Aorta (tissue), 5 donors: ENCODE measurements around the gene GTSF1L. TPM values are rescaled to one million over a fixed set of nuclear protein-coding genes. Genes with fewer than 3 reads are reported as not detected.
A peak's percentile ranks its signal among the peaks of the same experiment; 100 is the strongest.
"Not testable (repeated sequence)": the region's sequence is repeated elsewhere in the genome, so short reads cannot be mapped to it uniquely, and the experiment has no call there.

Experiments
- ATAC-seq: fragments of 200-7000 bp; cut with Tn5 transposase; one replicate; pipeline ENCODE4 v1.9.1; 2022; ENCODE audit warnings: moderate library complexity; ENCODE audit not compliant: low FRiP score
- DNase-seq, 2 donors: peaks; one replicate each; pipeline ENCODE4 v3.0.0-alpha.2; 2020
- H3K27ac ChIP-seq, 2 donors: one replicate each; pipeline ENCODE4 v1.5.1; 2013; ENCODE audit warnings: low read length in 2 of 2, mild to moderate bottlenecking in 2 of 2, moderate library complexity in 2 of 2, control low read depth in 1 of 2, inconsistent platforms in 1 of 2, low read depth in 1 of 2
- H3K27me3 ChIP-seq, 2 donors: one replicate each; pipeline ENCODE4 v1.6.1; 2013; ENCODE audit warnings: control low read depth in 1 of 2, low read length in 1 of 2, mild to moderate bottlenecking in 1 of 2, moderate library complexity in 1 of 2; ENCODE audit not compliant: insufficient read depth in 2 of 2, control insufficient read depth in 1 of 2
- H3K36me3 ChIP-seq, 2 donors: one replicate each; pipeline ENCODE4 v1.6.1; 2013; ENCODE audit warnings: control low read depth in 1 of 2, low read length in 1 of 2, mild to moderate bottlenecking in 1 of 2; ENCODE audit not compliant: insufficient read depth in 2 of 2, control insufficient read depth in 1 of 2
- H3K4me1 ChIP-seq, 2 donors: one replicate each; pipeline ENCODE4 v1.6.1; 2013; ENCODE audit warnings: low read length in 2 of 2, control low read depth in 1 of 2, mild to moderate bottlenecking in 1 of 2, moderate library complexity in 1 of 2; ENCODE audit not compliant: insufficient read depth in 2 of 2, control insufficient read depth in 1 of 2
- H3K4me3 ChIP-seq, 2 donors: one replicate each; pipeline ENCODE4 v1.5.1; 2013; ENCODE audit warnings: low read length in 2 of 2, control low read depth in 1 of 2, mild to moderate bottlenecking in 1 of 2
- H3K9me3 ChIP-seq: one replicate; pipeline ENCODE4 v1.6.1; 2013; ENCODE audit warnings: mild to moderate bottlenecking, low read length; ENCODE audit not compliant: control insufficient read depth
- WGBS, 2 donors: extraction: QIAGEN DNeasy Blood & Tissue Kit; methylation state at CpG; one replicate each; pipeline ENCODE4 v1.1.7; 2013; 5-methylcytosine and 5-hydroxymethylcytosine counted together
- intact Hi-C, 2 donors: fragments of 100-400 bp; cut with DNase I; formaldehyde crosslinking; loops; one replicate each; pipeline versions ENCODE4 v1.14.2 to v1.15.0; 2022
- polyA plus RNA-seq, 2 donors: library from polyadenylated mRNA; stranded (reverse); fragments of 200-250 nt; gene quantifications; one replicate each; pipeline ENCODE4 v1.2.3, GENCODE V29; 2013
- total RNA-seq, 2 donors: library from RNA; stranded (reverse); fragmentation: NEBNext Ultra II Directional; extraction: Animal tissue kit (Norgen Biotek cat#: 25700); gene quantifications; one replicate each; pipeline ENCODE4 v1.2.1, GENCODE V29; 2021
- donor health status: healthy with polysubstance abuse.
- donor health status: Bipolar disorder and iron deficiency.
- donor health status: DM: no; HTN: no; CAD: no.
- donor health status: DM: no; HTN: no; CAD: no.
- donor health status: DM: yes; HTN: yes; CAD: no.

The GTSF1L gene
- total and polyA plus RNA-seq, 4 donors = not detected

DNA sequence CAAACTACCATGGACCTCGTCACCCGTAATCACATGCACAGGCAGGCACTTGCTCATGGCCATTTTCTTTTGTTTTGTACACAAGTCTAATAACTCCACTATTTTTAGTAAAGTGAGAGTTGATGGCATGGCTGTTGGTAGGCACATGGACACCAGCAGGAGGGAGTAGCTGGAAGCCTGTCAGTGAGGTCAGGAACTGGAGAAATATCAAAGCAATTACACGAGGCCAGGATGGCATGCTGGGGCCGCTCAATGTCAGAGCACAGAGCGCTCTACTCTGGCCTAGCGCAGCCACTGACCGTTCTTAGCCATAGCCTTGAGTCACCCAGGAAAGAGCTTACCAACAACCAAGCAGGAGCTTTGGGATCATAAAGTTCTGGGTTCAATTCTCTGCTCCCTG, 36.1 kb upstream of the GTSF1L start:
- Histone ChIP-seq H3K27me3 (no peaks in the 10 kb centered on the region), H3K4me1 (peaks cover 2 to 4% of the 10 kb centered on the region in 2 donors), H3K36me3 (no peaks in the 10 kb centered on the region), H3K4me3 (no peak overlapping the region), H3K27ac (no peak overlapping the region), H3K9me3 (no peaks in the 10 kb centered on the region)
- ATAC-seq = no peak
- 91% methylated on average over 7 of the region's 7 CpGs for WGBS, 2 donors
- intact Hi-C loops = no loop called here
- no peak for DNase-seq

DNA sequence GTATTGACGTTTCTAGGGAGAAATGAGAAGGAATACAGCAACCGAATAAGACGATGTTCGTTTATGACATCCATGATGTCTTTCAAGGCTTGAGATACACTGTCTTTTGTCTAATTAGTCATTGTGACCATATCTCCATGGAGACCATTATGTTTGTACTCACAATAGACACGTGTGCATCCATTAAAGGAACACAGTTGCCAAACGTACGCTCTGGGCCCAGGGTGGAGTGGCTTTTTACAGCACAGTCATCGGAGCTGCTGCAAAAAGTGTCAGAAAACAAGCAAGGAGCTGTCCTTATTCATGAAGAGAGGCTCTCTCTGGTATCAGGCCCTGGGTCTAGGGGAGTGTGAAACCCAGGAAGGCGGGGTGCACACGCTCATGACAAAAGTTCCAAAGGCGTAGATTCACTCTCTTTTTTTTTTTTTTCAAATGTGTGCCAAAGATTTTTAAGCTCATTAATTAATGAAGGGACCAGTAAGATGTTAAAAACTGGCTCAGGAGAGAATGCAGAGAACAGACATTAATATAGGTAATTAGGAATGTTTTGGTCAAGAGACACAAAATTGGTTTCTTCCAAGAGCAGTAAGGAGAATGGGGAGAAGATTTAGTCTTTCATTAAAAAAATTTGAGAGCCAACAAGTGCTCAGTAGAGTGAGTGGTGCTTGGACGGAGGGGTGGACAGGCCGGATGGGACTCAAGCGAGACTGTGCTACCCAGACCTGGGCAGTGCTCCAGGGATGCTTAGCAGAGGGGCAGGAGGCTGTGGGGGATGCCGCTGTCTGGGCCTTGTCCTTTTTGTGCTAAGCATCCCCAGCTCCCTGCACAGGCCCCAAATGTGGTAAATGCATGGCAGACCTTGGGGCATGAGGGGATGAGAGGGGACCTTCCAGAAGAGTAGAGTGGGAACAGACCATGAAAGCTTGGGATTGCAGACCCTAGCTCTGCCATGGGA, 34.9 kb upstream of the GTSF1L start:
- no peaks in the 10 kb centered on the region for H3K36me3 ChIP-seq
- H3K9me3 ChIP-seq = no peaks in the 10 kb centered on the region
- 88 to 89% methylated on average over 15 of the region's 15 CpGs for WGBS, 2 donors
- ATAC-seq (no peak), DNase-seq (no peak)
- intact Hi-C loops = no loop called here
- peaks cover 2 to 4% of the 10 kb centered on the region in 2 donors for H3K4me1 ChIP-seq
- no peaks in the 10 kb centered on the region for H3K27me3 ChIP-seq
- no peak overlapping the region for H3K4me3 ChIP-seq
- H3K27ac ChIP-seq = no peak overlapping the region

DNA sequence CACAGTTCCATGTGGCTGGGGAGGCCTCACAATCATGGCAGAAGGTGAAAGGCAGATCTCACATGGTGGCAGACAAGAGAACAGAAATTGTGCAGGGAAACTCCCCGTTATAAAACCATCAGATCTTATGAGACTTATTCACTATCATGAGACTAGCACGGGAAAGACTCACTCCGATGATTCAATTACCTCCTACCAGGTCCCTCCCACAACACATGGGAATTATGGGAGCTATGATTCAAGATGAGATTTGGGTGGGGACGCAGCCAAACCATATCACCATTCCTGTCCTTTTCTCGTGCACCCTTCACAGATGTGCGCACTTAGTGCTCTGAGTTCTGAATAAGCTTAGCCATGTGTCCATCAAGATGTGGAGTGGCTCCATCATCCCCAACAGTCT, 31.1 kb upstream of the GTSF1L start:
- 87 to 89% methylated on average over 6 of the region's 6 CpGs for WGBS, 2 donors
- not testable (repeated sequence) for H3K27me3 ChIP-seq, H3K36me3 ChIP-seq, H3K4me1 ChIP-seq, ATAC-seq, H3K4me3 ChIP-seq, DNase-seq, H3K27ac ChIP-seq, H3K9me3 ChIP-seq
- intact Hi-C loops = loop anchor here in 1 of 2 donors (10.0 kb wide), 1 partner anchor 447 kb away; no protein-coding TSS in a partner anchor

DNA sequence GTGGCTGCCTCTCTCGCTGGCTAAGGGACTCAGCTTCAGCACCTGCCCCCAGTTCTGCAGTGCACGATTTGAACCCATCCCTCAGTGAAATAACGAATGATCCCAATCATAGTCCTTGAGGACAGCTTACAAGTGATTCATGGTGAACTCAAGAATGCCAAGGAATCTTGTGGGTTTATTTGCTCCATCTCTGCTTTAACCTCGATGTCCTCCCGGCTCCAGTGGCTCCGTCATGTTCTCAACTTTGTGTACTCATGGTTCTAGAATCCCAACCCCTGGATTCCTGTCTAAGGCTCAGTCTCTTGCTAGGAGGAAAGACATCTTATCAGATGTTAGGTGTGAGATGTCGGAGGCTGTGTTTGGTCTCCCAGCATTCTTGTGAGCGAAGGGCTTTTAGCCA, 29.0 kb upstream of the GTSF1L start:
- Histone ChIP-seq H3K4me1 (no peaks in the 10 kb centered on the region), H3K27me3 (no peaks in the 10 kb centered on the region), H3K9me3 (no peaks in the 10 kb centered on the region), H3K27ac (no peak overlapping the region), H3K4me3 (no peak overlapping the region), H3K36me3 (no peaks in the 10 kb centered on the region)
- ATAC-seq (no peak), DNase-seq (no peak)
- WGBS, 2 donors = 87 to 90% methylated on average over 8 of the region's 8 CpGs
- intact Hi-C loops = loop anchor here in 1 of 2 donors (10.0 kb wide), 1 partner anchor 449 kb away; no protein-coding TSS in a partner anchor

DNA sequence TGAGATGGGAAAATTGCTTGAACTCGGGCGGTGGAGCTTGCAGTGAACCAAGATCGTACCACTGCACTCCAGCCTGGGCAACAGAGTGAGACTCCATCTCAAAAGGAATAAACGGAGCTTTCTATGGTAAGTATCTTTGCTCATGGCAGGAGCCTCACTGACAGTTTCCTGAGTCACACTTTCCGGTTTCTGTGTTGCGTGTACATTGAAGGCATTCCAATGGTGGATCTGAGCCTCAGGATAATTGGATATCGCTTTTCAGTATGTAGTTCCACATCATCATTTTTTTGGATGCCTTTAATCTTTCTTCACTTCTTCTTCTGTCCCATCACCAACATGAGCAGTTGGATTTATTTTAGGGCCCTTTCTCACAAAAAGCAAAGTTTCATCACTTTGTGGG, 28.6 kb upstream of the GTSF1L start:
- intact Hi-C loops = loop anchor here in 1 of 2 donors (10.0 kb wide), 1 partner anchor 449 kb away; no protein-coding TSS in a partner anchor
- 90 to 91% methylated on average over 7 of the region's 7 CpGs for WGBS, 2 donors
- no peak for ATAC-seq
- H3K27ac ChIP-seq = no peak overlapping the region
- H3K4me1 ChIP-seq = no peaks in the 10 kb centered on the region
- DNase-seq = no peak
- no peaks in the 10 kb centered on the region for H3K9me3 ChIP-seq
- H3K36me3 ChIP-seq = no peaks in the 10 kb centered on the region
- no peaks in the 10 kb centered on the region for H3K27me3 ChIP-seq
- H3K4me3 ChIP-seq = no peak overlapping the region

DNA sequence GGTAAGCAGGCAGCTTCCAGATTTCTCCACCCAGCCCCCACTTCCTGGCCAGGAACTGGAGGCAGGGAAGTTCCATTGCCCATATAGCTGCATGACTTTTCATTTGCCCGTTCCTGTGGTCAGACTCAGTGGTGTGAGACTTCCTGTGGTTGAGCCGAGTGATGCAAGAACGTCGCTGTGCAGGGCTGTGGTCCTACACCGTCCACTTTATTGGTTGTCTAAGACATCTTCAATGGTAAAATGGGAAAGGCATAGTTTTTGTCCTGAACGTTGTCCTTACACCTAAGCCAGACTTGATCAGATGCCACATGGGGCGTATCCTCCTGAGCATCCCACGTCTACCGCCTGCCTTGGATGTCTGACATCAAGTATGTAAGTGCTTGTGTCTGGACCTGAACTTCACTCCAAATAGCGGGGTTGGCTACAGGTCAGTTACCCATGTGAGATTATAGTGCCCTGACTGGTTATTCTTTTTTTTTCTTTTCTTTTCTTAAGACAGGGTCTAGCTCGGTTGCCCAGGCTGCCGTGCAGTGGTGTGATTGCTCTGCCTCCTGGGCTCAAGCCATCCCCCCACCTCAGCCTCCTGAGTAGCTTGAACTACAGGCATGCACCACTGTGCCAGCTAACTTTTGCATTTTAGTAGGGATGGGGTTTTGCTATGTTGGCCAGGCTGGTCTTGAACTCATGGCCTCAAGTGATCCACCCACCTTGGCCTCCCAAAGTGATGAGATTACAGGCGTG, 25.9 kb upstream of the GTSF1L start:
- DNase-seq (peak in 1 of 2 donors; percentile 71), ATAC-seq (no peak)
- intact Hi-C loops = loop anchor here in 1 of 2 donors (5.0 to 10.0 kb wide), 3 partner anchors 90 to 452 kb away; partner anchors contain the start of gene TOX2
- no peak overlapping the region for H3K4me3 ChIP-seq
- no peak overlapping the region for H3K27ac ChIP-seq
- no peaks in the 10 kb centered on the region for H3K9me3 ChIP-seq
- H3K4me1 ChIP-seq = no peaks in the 10 kb centered on the region
- H3K27me3 ChIP-seq = no peaks in the 10 kb centered on the region
- H3K36me3 ChIP-seq = no peaks in the 10 kb centered on the region
- WGBS, 2 donors = 86 to 89% methylated on average over 13 of the region's 13 CpGs

DNA sequence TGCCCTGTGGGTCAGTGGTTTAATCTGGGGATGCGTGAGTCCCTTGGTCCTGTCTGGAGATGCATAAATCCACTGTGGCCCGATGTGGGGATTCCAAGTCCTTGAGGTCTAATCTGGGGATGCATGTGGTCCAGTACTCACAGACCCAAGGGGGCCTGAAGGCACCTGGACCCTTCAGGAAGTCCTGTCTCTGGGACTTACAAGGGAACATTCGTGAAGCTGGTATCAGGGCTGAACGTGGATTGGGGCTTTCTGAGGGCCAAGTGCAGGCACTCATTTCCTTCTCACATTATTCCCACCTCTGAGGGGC, 25.2 kb upstream of the GTSF1L start:
- 84 to 87% methylated on average over 4 of the region's 4 CpGs for WGBS, 2 donors
- intact Hi-C loops = loop anchor here in 1 of 2 donors (5.0 to 10.0 kb wide), 3 partner anchors 90 to 453 kb away; partner anchors contain the start of gene TOX2

DNA sequence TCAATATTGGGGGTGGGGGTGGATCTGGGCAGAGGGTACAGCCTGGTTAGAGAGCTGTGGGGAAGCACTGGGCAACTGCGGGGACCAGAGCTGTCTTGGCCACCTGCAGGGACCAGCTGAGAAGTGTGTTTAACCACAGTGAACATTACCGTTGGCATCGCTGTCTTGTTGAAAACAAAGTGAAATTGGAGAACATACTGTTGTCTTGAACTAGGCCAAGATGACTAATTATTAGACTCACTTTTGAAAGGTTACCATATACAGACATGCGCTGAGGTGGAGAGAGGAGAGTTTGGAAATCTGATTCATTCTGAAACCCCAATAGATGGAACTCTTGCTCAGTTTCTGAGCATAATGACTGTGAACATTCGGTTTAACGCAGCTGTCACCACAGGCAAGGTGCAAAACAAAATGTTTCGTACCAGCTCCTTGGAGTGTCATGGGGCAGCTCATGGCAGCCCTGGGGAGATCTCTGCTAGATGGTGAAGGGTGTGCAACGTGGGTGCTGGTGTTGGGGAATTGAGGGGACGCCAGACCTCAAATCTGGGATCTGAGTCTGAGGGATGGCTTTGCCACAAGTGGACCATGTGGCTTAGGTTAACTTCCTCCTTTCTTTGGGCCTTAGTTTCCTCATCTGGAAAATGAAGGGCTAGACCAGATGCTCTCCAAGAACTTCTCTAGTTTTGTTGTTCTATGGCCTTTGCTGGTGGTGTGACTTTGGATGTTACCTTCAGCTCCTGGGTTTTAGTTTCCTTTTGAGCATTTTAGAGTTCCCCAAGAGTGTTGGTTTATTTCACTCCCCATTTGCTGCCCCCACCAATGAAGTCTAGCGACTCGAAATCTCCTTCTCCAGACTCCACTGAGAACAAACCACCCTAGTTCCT, 24.6 kb upstream of the GTSF1L start:
- DNase-seq (no peak), ATAC-seq (no peak)
- H3K27ac ChIP-seq = no peak overlapping the region
- H3K36me3 ChIP-seq = no peaks in the 10 kb centered on the region
- no peaks in the 10 kb centered on the region for H3K4me1 ChIP-seq
- H3K27me3 ChIP-seq = no peaks in the 10 kb centered on the region
- intact Hi-C loops = loop anchor here (2.0 to 10.0 kb wide), 4 partner anchors 91 to 453 kb away; partner anchors contain the start of gene TOX2 (in 1 of the 2)
- WGBS, 2 donors = 60 to 64% methylated on average over 11 of the region's 11 CpGs
- H3K4me3 ChIP-seq = no peak overlapping the region
- no peaks in the 10 kb centered on the region for H3K9me3 ChIP-seq

More for the DNA sequence above, 25.2 kb upstream of the GTSF1L start:
- H3K4me1 ChIP-seq = no peaks in the 10 kb centered on the region
- no peaks in the 10 kb centered on the region for H3K27me3 ChIP-seq
- no peak for ATAC-seq
- DNase-seq = no peak
- H3K9me3 ChIP-seq = no peaks in the 10 kb centered on the region
- no peaks in the 10 kb centered on the region for H3K36me3 ChIP-seq
- H3K4me3 ChIP-seq = no peak overlapping the region
- H3K27ac ChIP-seq = no peak overlapping the region
